Epithelial cell of proximal tubule (primary cell): ENCODE measurements around the gene SAP130. TPM values are rescaled to one million over a fixed set of nuclear protein-coding genes. Genes with fewer than 3 reads are reported as not detected.

ENCODE experiments used
- DNase-seq: peaks from one replicate; pipeline ENCODE4 v3.0.0-alpha.2; 2011; ENCODE audit warnings: low read depth
- H3K4me3 ChIP-seq: 2 replicates; pipeline ENCODE4 v1.5.1; 2011; ENCODE audit warnings: low read depth, mild to moderate bottlenecking, low read length
- total RNA-seq: library from RNA; depleted of rRNA; stranded (reverse); fragments of >200 nt; gene quantifications from 2 replicates; pipeline ENCODE4 v1.2.3, GENCODE V29; 2015
- TF ChIP-seq, protein P1 (sequence below): conservative IDR thresholded peaks from 2 replicates; pipeline ENCODE4 v1.5.1; 2012; ENCODE audit warnings: low read depth, mild to moderate bottlenecking, low read length

The SAP130 gene
- total RNA-seq, 1 donor from 2014 or later: 10.8 TPM

DNA sequence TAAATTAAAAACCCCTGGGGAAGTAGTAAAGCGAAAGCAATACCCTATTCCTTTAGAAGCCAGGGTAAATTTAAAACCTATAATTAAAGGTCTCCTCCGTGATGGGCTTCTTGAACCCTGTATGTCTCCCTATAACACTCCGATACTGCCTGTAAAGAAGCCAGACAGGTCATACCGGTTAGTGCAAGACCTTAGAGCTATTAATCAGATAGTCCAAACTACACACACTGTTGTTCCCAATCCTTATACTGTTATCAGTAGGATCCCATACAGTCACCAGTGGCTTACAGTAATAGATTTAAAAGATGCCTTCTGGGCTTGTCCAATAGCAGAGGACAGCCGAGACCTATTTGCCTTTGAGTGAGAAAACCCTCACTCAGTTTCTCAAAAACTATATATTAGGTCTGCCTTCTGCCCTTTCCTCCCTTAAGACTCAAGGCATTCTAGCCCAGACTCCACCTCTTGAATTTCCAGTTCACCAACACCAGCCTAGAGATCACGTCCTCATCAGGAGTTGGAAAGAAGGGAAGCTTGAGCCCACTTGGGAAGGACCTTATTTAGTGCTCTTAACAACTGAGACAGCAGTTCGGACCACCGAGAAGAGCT, 12.4 kb upstream of the SAP130 start:
- H3K4me3 ChIP-seq: no peak overlapping the region

DNA sequence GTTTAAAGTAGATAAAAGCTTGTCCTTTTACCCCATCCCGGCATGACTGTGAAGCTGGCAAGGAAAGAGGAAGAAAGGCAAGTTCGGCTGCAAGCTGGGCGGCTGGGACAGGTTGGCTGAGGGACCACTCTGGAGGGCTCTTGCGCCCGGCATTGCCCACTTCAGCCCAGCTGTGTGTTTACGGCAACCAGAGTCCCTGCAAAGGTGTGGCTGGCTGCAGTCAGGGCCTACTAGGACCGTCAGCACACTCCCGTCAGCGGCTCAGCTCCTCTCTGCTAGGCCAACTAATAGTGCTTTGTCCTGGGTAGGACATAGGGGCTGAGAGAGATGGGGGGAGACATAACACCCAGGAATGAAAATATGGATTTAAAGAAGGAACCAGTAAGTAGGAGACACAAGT, 11.7 kb upstream of the SAP130 start:
- no peak for DNase-seq
- TF ChIP-seq, protein P1, sequence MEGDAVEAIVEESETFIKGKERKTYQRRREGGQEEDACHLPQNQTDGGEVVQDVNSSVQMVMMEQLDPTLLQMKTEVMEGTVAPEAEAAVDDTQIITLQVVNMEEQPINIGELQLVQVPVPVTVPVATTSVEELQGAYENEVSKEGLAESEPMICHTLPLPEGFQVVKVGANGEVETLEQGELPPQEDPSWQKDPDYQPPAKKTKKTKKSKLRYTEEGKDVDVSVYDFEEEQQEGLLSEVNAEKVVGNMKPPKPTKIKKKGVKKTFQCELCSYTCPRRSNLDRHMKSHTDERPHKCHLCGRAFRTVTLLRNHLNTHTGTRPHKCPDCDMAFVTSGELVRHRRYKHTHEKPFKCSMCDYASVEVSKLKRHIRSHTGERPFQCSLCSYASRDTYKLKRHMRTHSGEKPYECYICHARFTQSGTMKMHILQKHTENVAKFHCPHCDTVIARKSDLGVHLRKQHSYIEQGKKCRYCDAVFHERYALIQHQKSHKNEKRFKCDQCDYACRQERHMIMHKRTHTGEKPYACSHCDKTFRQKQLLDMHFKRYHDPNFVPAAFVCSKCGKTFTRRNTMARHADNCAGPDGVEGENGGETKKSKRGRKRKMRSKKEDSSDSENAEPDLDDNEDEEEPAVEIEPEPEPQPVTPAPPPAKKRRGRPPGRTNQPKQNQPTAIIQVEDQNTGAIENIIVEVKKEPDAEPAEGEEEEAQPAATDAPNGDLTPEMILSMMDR: no peak
- no peak overlapping the region for H3K4me3 ChIP-seq

More for the DNA sequence above, 12.4 kb upstream of the SAP130 start:
- TF ChIP-seq, protein P1: no peak
- DNase-seq: no peak

DNA sequence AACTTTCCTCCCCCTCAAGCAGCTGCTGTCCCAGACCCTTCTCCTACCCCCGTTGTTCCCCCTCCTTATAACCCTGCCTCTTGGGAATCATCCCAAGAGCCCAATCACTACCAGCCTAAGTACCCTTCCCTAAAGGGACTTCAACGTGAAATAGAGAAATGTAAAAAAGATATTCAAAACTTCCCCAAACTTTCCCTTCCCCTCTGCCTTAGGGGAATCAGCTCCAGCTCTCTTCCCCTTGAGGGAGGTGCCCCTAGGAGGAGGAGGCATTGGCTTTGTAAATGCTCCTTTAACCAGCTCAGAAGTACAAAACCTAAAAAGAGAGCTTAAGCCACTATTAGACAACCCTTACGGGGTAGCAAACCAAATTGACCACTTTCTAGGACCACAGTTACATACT, 10.6 kb upstream of the SAP130 start:
- DNase-seq: no peak
- no peak overlapping the region for H3K4me3 ChIP-seq
- TF ChIP-seq, protein P1: no peak

DNA sequence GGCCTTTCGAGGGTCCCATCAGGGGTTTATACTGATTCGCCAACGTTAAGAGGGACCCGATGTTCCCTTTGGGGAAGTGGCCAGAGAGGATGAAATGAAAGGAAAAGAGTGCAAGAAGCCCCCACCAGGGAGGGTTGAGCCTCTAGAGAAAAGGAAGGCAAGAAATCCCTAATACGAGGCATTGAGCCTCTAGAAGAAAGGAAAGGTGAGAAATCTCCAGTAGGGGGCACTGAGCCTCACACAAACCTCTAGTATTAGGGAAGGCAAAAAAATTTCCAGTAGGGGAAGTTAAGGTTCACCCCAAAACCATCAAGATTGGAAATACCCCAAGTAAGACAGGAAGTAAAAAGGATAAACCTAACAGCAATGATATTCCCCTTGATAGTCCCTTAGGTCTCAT, 9.8 kb upstream of the SAP130 start:
- H3K4me3 ChIP-seq: no peak overlapping the region
- no peak for DNase-seq
- TF ChIP-seq, protein P1: peak; percentile 13

DNA sequence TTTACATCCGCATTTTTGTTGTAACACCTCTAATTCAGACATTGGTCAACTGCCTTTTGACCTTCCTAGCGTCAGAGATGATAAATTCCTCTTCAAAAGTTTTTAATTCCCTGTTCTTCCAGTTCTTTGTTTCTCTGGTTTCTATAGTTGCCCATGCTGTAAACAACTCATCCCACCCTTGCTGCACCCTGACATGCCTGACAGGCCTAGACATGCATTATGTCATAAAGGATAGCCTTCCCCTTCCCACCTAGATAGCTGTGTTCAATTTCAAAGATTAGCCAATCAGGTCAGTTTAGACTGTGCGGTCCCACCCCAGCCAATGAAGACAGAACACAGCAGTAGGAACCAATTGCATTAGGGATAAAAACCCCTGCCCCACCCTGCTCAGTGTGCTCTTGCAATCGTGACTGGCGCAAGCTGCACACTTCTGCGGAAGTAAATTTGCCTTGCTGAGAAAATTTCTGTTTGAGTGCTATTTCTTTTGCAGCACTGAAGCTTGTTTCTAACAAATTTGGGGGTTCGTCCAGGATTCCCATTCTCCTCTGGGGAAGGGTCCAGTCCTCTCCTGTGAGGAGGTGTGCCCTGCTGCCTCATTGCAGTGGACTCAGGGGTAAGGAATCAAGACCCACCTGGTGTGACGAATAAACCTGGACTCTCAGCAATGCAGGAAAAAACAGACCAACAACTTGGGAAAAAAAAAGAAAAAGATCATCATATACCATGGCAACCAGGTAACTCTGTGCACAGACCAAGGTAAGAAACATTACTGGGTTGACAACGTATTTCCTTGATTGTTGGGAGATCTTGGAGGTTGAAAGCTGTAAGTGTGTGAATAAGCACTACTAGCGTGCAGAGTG, 9.1 kb upstream of the SAP130 start:
- TF ChIP-seq, protein P1: no peak
- no peak overlapping the region for H3K4me3 ChIP-seq
- no peak for DNase-seq

DNA sequence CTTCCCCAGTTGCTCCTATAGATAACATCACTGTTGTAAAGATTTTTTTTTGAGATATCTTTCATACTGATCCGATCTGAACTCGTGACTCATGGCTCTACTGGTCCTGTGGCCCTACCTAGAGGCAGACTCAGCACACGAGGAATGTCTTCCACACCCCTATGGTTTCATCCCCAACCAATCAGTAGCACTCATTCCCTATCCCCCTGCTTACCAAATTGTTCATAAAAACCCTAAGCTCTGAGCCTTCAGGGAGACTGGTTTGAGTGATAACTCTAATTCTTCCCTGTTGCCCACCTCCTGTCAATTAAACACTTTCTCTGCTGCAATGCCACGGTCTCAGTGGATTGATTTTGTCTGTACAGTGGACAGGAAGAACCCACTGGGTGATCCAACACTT, 4.2 kb upstream of the SAP130 start:
- TF ChIP-seq, protein P1: no peak
- no peak for DNase-seq
- H3K4me3 ChIP-seq: no peak overlapping the region
